Stomach (tissue), 4 donors: ENCODE data around the gene TTLL3.
A peak's percentile ranks its signal among the peaks of the same experiment; 100 is the strongest.

Experiments
- EP300 ChIP-seq: sonication (generic); formaldehyde crosslinking; IDR thresholded peaks from one replicate; pipeline ENCODE4 v1.6.1; 2017; ENCODE audit warnings: antibody characterized with exemption
- POLR2A ChIP-seq, 4 donors: fragments of 450-650 bp; IDR thresholded peaks; one replicate each; pipeline ENCODE4 v1.6.1; 2016; ENCODE audit warnings: antibody characterized with exemption in 4 of 4, control low read depth in 2 of 4, mild to moderate bottlenecking in 1 of 4, moderate library complexity in 1 of 4
- TF ChIP-seq, protein P1 (sequence below), 7 experiments: fragments of 450-650 bp in 4 of 7; fragments of 200-600 bp in 3 of 7; sonication (generic) in 3 of 7; IDR thresholded peaks; one replicate each; pipeline ENCODE4 v1.5.1; 2016 to 2019; ENCODE audit warnings: antibody characterized with exemption in 7 of 7, control low read depth in 2 of 7, mild to moderate bottlenecking in 1 of 7

DNA sequence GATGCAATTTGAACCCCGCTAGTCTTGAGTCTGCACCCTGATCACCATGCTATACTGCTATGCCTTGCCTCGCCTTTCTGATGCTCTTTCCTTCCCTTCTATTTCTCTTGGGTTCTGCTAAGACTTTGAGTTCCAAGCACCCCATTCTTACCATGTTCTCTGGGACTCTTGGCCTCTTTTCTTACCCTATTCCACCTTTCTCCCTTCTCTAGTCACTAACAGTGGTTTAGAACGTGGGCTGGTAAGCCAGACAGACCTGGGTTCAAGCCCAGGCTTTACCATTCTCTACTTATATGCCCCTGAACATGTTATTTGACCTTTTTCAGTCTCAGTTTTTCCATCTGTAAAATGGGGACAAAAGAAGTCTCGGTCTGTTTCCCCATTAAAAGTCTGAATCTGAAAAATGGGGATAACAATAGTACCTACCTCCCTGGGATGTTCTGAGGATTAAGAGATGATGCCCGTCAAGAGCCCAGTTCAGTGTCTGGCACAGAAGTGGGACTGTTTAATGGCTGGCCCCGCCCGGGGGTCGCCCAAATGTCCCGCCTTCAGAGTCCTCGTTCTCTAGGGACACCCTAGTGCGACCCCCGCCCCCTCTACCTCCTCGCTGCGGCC is 18.2 kb upstream of the TTLL3 start:
- TF ChIP-seq EP300 (no peak), POLR2A (IDR thresholded peaks at IDR 0.05) (peak in 1 of 4 donors; percentile 41)
- TF ChIP-seq, protein P1, sequence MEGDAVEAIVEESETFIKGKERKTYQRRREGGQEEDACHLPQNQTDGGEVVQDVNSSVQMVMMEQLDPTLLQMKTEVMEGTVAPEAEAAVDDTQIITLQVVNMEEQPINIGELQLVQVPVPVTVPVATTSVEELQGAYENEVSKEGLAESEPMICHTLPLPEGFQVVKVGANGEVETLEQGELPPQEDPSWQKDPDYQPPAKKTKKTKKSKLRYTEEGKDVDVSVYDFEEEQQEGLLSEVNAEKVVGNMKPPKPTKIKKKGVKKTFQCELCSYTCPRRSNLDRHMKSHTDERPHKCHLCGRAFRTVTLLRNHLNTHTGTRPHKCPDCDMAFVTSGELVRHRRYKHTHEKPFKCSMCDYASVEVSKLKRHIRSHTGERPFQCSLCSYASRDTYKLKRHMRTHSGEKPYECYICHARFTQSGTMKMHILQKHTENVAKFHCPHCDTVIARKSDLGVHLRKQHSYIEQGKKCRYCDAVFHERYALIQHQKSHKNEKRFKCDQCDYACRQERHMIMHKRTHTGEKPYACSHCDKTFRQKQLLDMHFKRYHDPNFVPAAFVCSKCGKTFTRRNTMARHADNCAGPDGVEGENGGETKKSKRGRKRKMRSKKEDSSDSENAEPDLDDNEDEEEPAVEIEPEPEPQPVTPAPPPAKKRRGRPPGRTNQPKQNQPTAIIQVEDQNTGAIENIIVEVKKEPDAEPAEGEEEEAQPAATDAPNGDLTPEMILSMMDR (IDR thresholded peaks at IDR 0.05): no peak
